Measurements from ENCODE around the gene PXT1. TPM values are rescaled to one million over a fixed set of nuclear protein-coding genes. Genes with fewer than 3 reads are reported as not detected.
A peak's percentile ranks its signal among the peaks of the same experiment; 100 is the strongest.

The PXT1 gene
- total and polyA plus RNA-seq, 9 of the 15 experiments (the other 6 are each of a cell fraction or from before 2014, with no cell fraction given) = 0.09 to 0.11 (median 0.10) TPM; not detected in 5

DNA sequence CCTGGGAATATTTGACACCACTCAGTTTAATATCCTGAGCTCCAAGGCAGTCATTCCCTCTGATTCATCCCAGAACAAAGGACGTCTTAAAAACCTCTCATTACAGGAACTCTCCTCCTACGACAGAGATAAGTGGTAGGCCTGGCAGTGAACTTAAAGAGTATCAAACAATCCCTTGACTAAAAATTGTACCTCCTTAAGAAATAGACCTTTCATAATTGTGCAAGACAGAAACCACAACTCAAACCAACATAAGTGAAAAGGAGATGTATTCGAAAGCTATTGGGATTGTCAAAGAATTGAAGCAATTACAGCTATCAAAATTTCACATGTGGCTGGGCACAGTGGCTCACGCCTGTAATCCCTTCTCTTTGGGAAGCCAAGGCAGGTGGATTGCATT is 86.8 kb downstream of the PXT1 start (continued):
- TF ChIP-seq GABPB2 (CRISPR knock-in tag; conservative IDR thresholded peaks at IDR 0.05) (no peak), SPI1 (IDR thresholded peaks at IDR 0.05; ENCODE audit: borderline replicate concordance, low read depth, low read length) (no peak), POLR2H (tag; IDR thresholded peaks at IDR 0.05; ENCODE audit: low read depth) (no peak), PHF8 (IDR thresholded peaks at IDR 0.05; ENCODE audit: borderline replicate concordance, low read length) (no peak), POLR2G (IDR thresholded peaks at IDR 0.05; ENCODE audit: low read depth, low read length) (no peak), TCF7 (IDR thresholded peaks at IDR 0.05; ENCODE audit: borderline replicate concordance) (no peak)

GRCh38 chr6:36353411-36353915 is 89.2 kb downstream of the PXT1 start:
- Histone ChIP-seq H3K36me3 (ENCODE audit: control insufficient read depth, insufficient read depth, low read length) (no peaks in the 10 kb centered on the region), H3K27me3 (ENCODE audit: control insufficient read depth in 2 of 2, insufficient read depth in 2 of 2, low read length in 2 of 2) (no peaks in the 10 kb centered on the region; a peak in 1 of 5 replicates), H3K4me1 (replicated peaks in 1 of 2; ENCODE audit: control insufficient read depth in 2 of 2, insufficient read depth in 2 of 2, low read length in 2 of 2) (peaks cover 5 to 24% of the 10 kb centered on the region in 2 experiments; a peak in 4 of 5 replicates), H3K4me3 (no peak overlapping the region), H3K27ac (ENCODE audit: extremely low read depth, low read depth, low read length) (no peak overlapping the region), H3K79me2 (ENCODE audit: control insufficient read depth, insufficient read depth, low read length) (no peaks in the 10 kb centered on the region), H3K9me3 (replicated peaks; ENCODE audit: control insufficient read depth, insufficient read depth, low read depth, low read length) (peaks cover 5% of the 10 kb centered on the region; the same call in 1 of the 2 replicates), H2AFZ (ENCODE audit: low read depth, low read length) (no peak overlapping the region), H3K4me2 (ENCODE audit: insufficient read depth, low read length) (no peak overlapping the region), H4K20me1 (replicated peaks; ENCODE audit: control insufficient read depth, insufficient read depth, low read length) (peaks cover 9% of the 10 kb centered on the region; the same call in 1 of the 2 replicates), H3K9ac (ENCODE audit: insufficient read depth in 1 of 2, low read depth in 2 of 2, low read length in 2 of 2) (no peak overlapping the region), H3K9me1 (ENCODE audit: control insufficient read depth, insufficient read depth, low read length) (no peaks in the 10 kb centered on the region)
- POLR2A ChIA-PET = interaction anchor here (0.5 kb wide), 1 partner anchor 1336 kb away, joined by 3 read pairs; no protein-coding TSS in a partner anchor
- FAIRE-seq (no peak), DNase-seq (ENCODE audit: extremely low read depth in 1 of 4, low spot score in 3 of 4) (no peak), ATAC-seq (no peak)
- in situ Hi-C loops (cut with MboI) (no loop called here), intact Hi-C loops (cut with micrococcal nuclease) (no loop called here)
- no TSS peak for BruUV-seq (replicated peaks)
- WGBS (ENCODE audit: insufficient coverage, low coverage, missing lambda C conversion rate) = 7% methylated on average over 4 of the region's 4 CpGs
- CTCF ChIA-PET (ENCODE audit: low intra/inter-chr PET ratio) = no interaction called here
- TF ChIP-seq MAFG (tag; conservative IDR thresholded peaks at IDR 0.05) (no peak), RFX1 (IDR thresholded peaks at IDR 0.05) (no peak), MAZ (CRISPR knock-in tag; conservative IDR thresholded peaks at IDR 0.05 in 1 of 2, IDR thresholded peaks at IDR 0.05 in 1 of 2) (no peak), FOXM1 (IDR thresholded peaks at IDR 0.05; ENCODE audit: low read depth) (no peak), FOXM1 (CRISPR knock-in tag; IDR thresholded peaks at IDR 0.05; ENCODE audit: low read depth) (no peak), ZFP30 (CRISPR knock-in tag; IDR thresholded peaks at IDR 0.05; ENCODE audit: borderline replicate concordance) (no peak), HNRNPLL (IDR thresholded peaks at IDR 0.05; ENCODE audit: low read depth, low read length, poor library complexity, severe bottlenecking) (no peak), ZNF444 (CRISPR knock-in tag; IDR thresholded peaks at IDR 0.05) (no peak), JUN (IDR thresholded peaks at IDR 0.05; ENCODE audit: borderline replicate concordance, low read depth, low read length) (peak; percentile 47; the same call in 1 of the 2 replicates), JUN (CRISPR knock-in tag; IDR thresholded peaks at IDR 0.05; ENCODE audit: borderline replicate concordance) (no peak), BRD4 (IDR thresholded peaks at IDR 0.05) (no peak), BHLHE40 (IDR thresholded peaks at IDR 0.05; ENCODE audit: low read length) (peak; percentile 52; the same call in 1 of the 2 replicates), MEIS2 (IDR thresholded peaks at IDR 0.05; ENCODE audit: partially characterized antibody) (peak; percentile 27), MBD2 (IDR thresholded peaks at IDR 0.05; ENCODE audit: borderline replicate concordance, low read depth) (no peak), ZBED1 (IDR thresholded peaks at IDR 0.05) (no peak), DPF2 (IDR thresholded peaks at IDR 0.05) (0 out of 2 replicates have a peak, but pooled peaks have one; percentile 19)
- TF ChIP-seq, protein P1, sequence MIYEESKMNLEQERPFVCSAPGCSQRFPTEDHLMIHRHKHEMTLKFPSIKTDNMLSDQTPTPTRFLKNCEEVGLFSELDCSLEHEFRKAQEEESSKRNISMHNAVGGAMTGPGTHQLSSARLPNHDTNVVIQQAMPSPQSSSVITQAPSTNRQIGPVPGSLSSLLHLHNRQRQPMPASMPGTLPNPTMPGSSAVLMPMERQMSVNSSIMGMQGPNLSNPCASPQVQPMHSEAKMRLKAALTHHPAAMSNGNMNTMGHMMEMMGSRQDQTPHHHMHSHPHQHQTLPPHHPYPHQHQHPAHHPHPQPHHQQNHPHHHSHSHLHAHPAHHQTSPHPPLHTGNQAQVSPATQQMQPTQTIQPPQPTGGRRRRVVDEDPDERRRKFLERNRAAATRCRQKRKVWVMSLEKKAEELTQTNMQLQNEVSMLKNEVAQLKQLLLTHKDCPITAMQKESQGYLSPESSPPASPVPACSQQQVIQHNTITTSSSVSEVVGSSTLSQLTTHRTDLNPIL (CRISPR knock-in tag; IDR thresholded peaks at IDR 0.05) = no peak
